Omental fat pad (tissue), 4 donors: ENCODE results near the gene CHI3L1. TPM values are rescaled to one million over a fixed set of nuclear protein-coding genes. Genes with fewer than 3 reads are reported as not detected.

ENCODE experiments used
- ATAC-seq: fragments of 150-250 bp; one replicate; pipeline ENCODE4 v1.9.1; 2016; ENCODE audit warnings: mild to moderate bottlenecking, moderate library complexity; ENCODE audit not compliant: low FRiP score
- DNase-seq: peaks from one replicate; pipeline ENCODE4 v3.0.0-alpha.2; 2019; ENCODE audit warnings: low spot score
- total RNA-seq, 4 donors: library from RNA; depleted of rRNA; stranded (reverse); fragments of >200 nt; gene quantifications; one replicate each; pipeline ENCODE4 v1.1.0, GENCODE V29; 2016
- TF ChIP-seq, protein P1 (sequence below), 3 donors: fragments of 450-650 bp; IDR thresholded peaks; one replicate each; pipeline ENCODE4 v1.5.1; 2016 to 2017; ENCODE audit warnings: antibody characterized with exemption in 3 of 3, mild to moderate bottlenecking in 3 of 3, moderate library complexity in 2 of 3

The CHI3L1 gene
- total RNA-seq, 4 donors from 2014 or later, result 0.47 to 338 (median 124) TPM

GRCh38 chr1:203188686-203189232 lies 2.3 kb upstream of the CHI3L1 start:
- DNase-seq (no peak), ATAC-seq (no peak)
- TF ChIP-seq, protein P1, sequence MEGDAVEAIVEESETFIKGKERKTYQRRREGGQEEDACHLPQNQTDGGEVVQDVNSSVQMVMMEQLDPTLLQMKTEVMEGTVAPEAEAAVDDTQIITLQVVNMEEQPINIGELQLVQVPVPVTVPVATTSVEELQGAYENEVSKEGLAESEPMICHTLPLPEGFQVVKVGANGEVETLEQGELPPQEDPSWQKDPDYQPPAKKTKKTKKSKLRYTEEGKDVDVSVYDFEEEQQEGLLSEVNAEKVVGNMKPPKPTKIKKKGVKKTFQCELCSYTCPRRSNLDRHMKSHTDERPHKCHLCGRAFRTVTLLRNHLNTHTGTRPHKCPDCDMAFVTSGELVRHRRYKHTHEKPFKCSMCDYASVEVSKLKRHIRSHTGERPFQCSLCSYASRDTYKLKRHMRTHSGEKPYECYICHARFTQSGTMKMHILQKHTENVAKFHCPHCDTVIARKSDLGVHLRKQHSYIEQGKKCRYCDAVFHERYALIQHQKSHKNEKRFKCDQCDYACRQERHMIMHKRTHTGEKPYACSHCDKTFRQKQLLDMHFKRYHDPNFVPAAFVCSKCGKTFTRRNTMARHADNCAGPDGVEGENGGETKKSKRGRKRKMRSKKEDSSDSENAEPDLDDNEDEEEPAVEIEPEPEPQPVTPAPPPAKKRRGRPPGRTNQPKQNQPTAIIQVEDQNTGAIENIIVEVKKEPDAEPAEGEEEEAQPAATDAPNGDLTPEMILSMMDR (IDR thresholded peaks at IDR 0.05), result no peak

GRCh38 chr1:203187689-203188264 lies 1.3 kb upstream of the CHI3L1 start:
- TF ChIP-seq, protein P1 (IDR thresholded peaks at IDR 0.05), result no peak
- ATAC-seq (no peak), DNase-seq (no peak)

- no peak for ATAC-seq
Measured at GRCh38 chr1:203187304-203187685, 791 bp upstream of the CHI3L1 start.

DNA sequence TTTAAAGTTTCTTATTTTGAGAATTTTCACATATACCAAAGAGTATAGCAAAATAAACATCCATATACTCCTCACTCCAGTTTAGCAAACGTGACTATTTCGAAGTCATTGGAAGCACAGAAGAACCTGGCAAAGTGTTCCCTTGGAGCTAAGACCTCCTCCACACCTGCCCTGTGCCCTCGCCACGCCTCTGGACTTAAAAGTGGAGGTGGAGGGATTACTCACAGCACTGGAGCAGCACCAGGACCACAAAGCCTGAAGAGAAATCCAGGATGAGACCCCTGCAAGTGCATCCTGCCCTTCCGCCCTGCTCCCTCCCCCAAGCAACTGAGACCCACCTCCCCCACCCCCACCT lies 436 bp downstream of the CHI3L1 start:
- TF ChIP-seq, protein P1 (IDR thresholded peaks at IDR 0.05), result no peak
- ATAC-seq, result peak; percentile 25
- DNase-seq, result no peak

More at GRCh38 chr1:203187304-203187685, 791 bp upstream of the CHI3L1 start:
- no peak for DNase-seq
- TF ChIP-seq, protein P1 (IDR thresholded peaks at IDR 0.05), result no peak

DNA sequence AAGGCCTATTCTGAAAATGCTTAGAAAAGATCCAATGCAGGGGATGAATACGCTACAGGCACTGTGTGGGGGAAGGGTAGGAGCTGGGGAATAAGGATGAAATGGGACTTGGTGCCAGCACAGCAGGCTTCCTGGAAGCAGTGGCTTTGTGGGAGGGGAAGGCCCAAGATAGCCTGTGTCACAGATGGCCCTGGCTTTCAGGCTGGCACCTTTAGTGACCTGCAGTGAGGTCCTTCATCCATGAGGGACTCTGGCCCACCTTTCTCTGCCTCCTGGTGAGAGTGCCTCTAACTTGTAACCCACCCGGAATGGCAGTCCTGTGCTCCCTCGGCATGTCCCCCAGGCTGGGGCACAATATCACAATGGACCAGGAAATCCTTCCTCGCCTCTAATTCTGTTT lies 919 bp downstream of the CHI3L1 start:
- DNase-seq (no peak), ATAC-seq (no peak)
- TF ChIP-seq, protein P1 (IDR thresholded peaks at IDR 0.05), result no peak

DNA sequence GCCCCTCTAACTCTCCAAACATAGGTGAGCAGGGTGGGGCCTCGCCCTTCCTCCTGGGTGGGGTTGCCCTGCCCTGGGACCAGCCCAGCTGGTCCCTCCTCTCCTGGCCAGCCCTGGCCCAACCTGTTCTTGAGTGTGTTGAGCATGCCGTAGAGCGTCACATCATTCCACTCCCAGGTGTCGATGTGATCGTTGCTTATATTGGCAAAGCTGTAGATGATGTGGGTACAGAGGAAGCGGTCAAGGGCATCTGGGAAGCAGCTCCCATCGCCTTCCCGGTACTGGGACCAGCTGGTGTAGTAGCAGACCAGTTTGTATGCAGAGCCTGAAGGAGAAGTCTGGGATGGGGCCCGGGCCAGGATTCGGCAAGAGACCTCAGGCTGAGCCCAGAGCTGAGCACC lies 1.4 kb downstream of the CHI3L1 start:
- no peak for DNase-seq
- TF ChIP-seq, protein P1 (IDR thresholded peaks at IDR 0.05), result no peak
- no peak for ATAC-seq

DNA sequence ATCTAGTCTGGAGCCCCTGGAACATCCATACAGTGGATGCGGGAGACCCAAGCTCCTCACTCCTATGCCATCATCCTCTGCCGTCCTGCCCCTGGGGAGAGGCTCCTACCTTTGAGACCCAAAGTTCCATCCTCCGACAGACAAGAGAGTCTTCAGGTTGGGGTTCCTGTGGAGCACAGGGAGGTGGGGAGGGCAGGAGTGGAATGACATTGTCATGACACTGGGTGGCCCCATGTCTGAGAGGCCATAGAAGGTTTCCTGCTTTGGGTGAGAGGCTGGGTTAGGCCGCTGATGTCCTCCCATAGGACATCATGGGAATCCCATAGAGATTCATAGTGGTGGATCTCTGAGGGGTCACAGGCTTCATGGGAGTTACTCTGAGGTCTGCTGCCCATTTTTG lies 2.0 kb downstream of the CHI3L1 start:
- ATAC-seq, result no peak
- no peak for DNase-seq

More for the DNA sequence above, 2.0 kb downstream of the CHI3L1 start:
- TF ChIP-seq, protein P1 (IDR thresholded peaks at IDR 0.05), result no peak
